Osteoblast (primary cell): ENCODE measurements around the gene NUCKS1. TPM values are rescaled to one million over a fixed set of nuclear protein-coding genes. Genes with fewer than 3 reads are reported as not detected.

ENCODE experiments used
- DNase-seq: peaks from one replicate; pipeline ENCODE4 v3.0.0; 2011; ENCODE audit warnings: low spot score, mixed read lengths; ENCODE audit not compliant: insufficient read length; ENCODE audit errors: missing footprints
- H2AFZ ChIP-seq: 2 replicates; pipeline ENCODE4 v1.6.0; 2011; ENCODE audit warnings: mild to moderate bottlenecking, low read length
- H3K27ac ChIP-seq: 2 replicates; pipeline ENCODE4 v1.5.1; 2011; ENCODE audit warnings: mild to moderate bottlenecking, low read depth, low read length, moderate library complexity
- H3K27me3 ChIP-seq: 2 replicates; pipeline ENCODE4 v1.6.0; 2012; ENCODE audit warnings: mild to moderate bottlenecking, control low read depth, inconsistent platforms, low read length, moderate library complexity; ENCODE audit not compliant: insufficient read depth
- H3K36me3 ChIP-seq: 2 replicates; pipeline ENCODE4 v1.5.1; 2011; ENCODE audit warnings: mild to moderate bottlenecking, low read length, control low read depth, moderate library complexity; ENCODE audit not compliant: insufficient read depth
- H3K4me1 ChIP-seq: 2 replicates; pipeline ENCODE4 v1.5.1; 2011; ENCODE audit warnings: mild to moderate bottlenecking, low read length, control low read depth, moderate library complexity; ENCODE audit not compliant: insufficient read depth
- H3K4me2 ChIP-seq: 2 replicates; pipeline ENCODE4 v1.6.0; 2011; ENCODE audit warnings: mild to moderate bottlenecking, low read length; ENCODE audit not compliant: insufficient read depth
- H3K4me3 ChIP-seq: fragments of 200-600 bp; sonication (generic); 3 replicates; pipeline ENCODE4 v1.5.1; 2012; ENCODE audit warnings: mild to moderate bottlenecking, low read length, inconsistent platforms; ENCODE audit not compliant: insufficient read depth
- H3K79me2 ChIP-seq: 2 replicates; pipeline ENCODE4 v1.6.0; 2012; ENCODE audit warnings: mild to moderate bottlenecking, low read length, control low read depth, inconsistent platforms; ENCODE audit not compliant: insufficient read depth
- H3K9me3 ChIP-seq: 2 replicates; pipeline ENCODE4 v1.5.1; 2011; ENCODE audit warnings: low read depth, low read length, control low read depth
- H4K20me1 ChIP-seq: 2 replicates; pipeline ENCODE4 v1.6.0; 2012; ENCODE audit warnings: mild to moderate bottlenecking, low read length, control low read depth; ENCODE audit not compliant: insufficient read depth
- CTCF ChIP-seq: IDR thresholded peaks from 2 replicates; pipeline ENCODE4 v1.5.1; 2011; ENCODE audit warnings: mild to moderate bottlenecking, low read depth, low read length, moderate library complexity; ENCODE audit errors: extremely low read depth
- total RNA-seq: library from RNA; depleted of rRNA; stranded (reverse); fragments of >200 nt; gene quantifications from 2 replicates; pipeline ENCODE4 v1.2.3, GENCODE V29; 2012

The NUCKS1 gene
- total RNA-seq, 1 donor, result 140 TPM

- no peaks in the 10 kb centered on the region for H3K4me1 ChIP-seq
- H4K20me1 ChIP-seq, result no peaks in the 10 kb centered on the region
- no peaks in the 10 kb centered on the region for H3K79me2 ChIP-seq
- no peak for DNase-seq
- H3K4me2 ChIP-seq, result no peak overlapping the region
- H3K9me3 ChIP-seq, result no peaks in the 10 kb centered on the region
- H3K27ac ChIP-seq, result no peak overlapping the region
- peaks cover 7% of the 10 kb centered on the region for H3K27me3 ChIP-seq
- TF ChIP-seq CTCF, result no peak
- no peak overlapping the region for H3K4me3 ChIP-seq
- H2AFZ ChIP-seq, result no peak overlapping the region
- no peaks in the 10 kb centered on the region for H3K36me3 ChIP-seq
Observed at GRCh38 chr1:205692423-205692822, 57.6 kb downstream of the NUCKS1 start.

- no peaks in the 10 kb centered on the region for H3K4me1 ChIP-seq
- no peak for TF ChIP-seq CTCF
- H3K4me3 ChIP-seq, result no peak overlapping the region
- no peaks in the 10 kb centered on the region for H3K79me2 ChIP-seq
- H3K27ac ChIP-seq, result no peak overlapping the region
- no peaks in the 10 kb centered on the region for H3K36me3 ChIP-seq
- peaks cover 10% of the 10 kb centered on the region for H3K27me3 ChIP-seq
- no peaks in the 10 kb centered on the region for H4K20me1 ChIP-seq
- no peak for DNase-seq
- H2AFZ ChIP-seq, result no peak overlapping the region
- no peak overlapping the region for H3K4me2 ChIP-seq
- H3K9me3 ChIP-seq, result no peaks in the 10 kb centered on the region
Observed at GRCh38 chr1:205690122-205690756, 59.7 kb downstream of the NUCKS1 start.

GRCh38 chr1:205689479-205689878 lies 60.5 kb downstream of the NUCKS1 start:
- TF ChIP-seq CTCF, result no peak
- Histone ChIP-seq H3K4me1 (no peaks in the 10 kb centered on the region), H4K20me1 (no peaks in the 10 kb centered on the region), H3K36me3 (no peaks in the 10 kb centered on the region), H3K4me3 (no peak overlapping the region), H3K9me3 (no peaks in the 10 kb centered on the region), H3K27me3 (peaks cover 10% of the 10 kb centered on the region), H3K27ac (no peak overlapping the region), H3K79me2 (no peaks in the 10 kb centered on the region), H3K4me2 (no peak overlapping the region), H2AFZ (no peak overlapping the region)
- DNase-seq, result no peak

GRCh38 chr1:205688171-205689080 lies 61.6 kb downstream of the NUCKS1 start:
- no peak overlapping the region for H3K27ac ChIP-seq
- no peaks in the 10 kb centered on the region for H3K36me3 ChIP-seq
- no peak overlapping the region for H3K4me3 ChIP-seq
- no peaks in the 10 kb centered on the region for H3K4me1 ChIP-seq
- no peaks in the 10 kb centered on the region for H3K79me2 ChIP-seq
- no peak overlapping the region for H2AFZ ChIP-seq
- no peak overlapping the region for H3K4me2 ChIP-seq
- TF ChIP-seq CTCF, result no peak
- no peaks in the 10 kb centered on the region for H3K9me3 ChIP-seq
- no peak for DNase-seq
- peaks cover 10% of the 10 kb centered on the region for H3K27me3 ChIP-seq
- no peaks in the 10 kb centered on the region for H4K20me1 ChIP-seq
